NCI-H146 treated with DMSO at 0.1 percent for 48 hours (cell line): ENCODE measurements around the gene RAB40C.
A peak's percentile ranks its signal among the peaks of the same experiment; 100 is the strongest.

Experiments
- DNase-seq: peaks from one replicate; lab custom pipeline; 2025; ENCODE audit not compliant: unreplicated experiment; lab: John Stamatoyannopoulos, UW

The RAB40C gene

DNA sequence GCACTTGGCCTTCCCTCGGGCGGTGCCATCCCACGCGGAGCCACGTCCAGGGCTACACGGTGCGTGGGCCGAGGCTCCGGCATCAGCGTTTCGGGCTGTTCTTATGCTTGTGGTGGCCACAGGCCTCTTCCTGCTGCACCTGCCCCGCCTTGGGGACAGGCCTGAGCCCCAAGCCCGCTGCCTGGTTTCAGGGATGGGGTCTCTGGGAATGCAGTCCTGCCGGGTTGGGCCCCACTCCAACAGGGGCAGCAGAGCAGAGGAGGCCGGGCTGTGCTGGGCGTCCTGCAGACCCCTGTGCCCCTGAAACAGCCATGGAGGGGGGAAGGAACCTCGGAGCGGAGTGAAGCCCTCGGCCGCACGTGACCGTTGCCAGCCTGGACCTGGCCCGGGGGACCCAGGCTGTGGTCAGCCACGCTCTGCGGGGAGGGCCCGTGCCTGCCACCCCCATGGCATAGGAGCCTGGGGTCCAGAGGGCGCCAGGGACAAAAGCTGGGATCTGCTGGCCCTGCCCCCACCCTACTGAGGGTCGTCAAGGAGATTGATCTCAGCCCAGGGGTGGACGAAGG, 40.5 kb downstream of the RAB40C start:
- no peak for DNase-seq

GRCh38 chr16:630815-631405, 41.0 kb downstream of the RAB40C start, which contains the start of gene WFIKKN1:
TSS of gene WFIKKN1 (plus strand) at chr16:630985. CDS start at chr16:631254, 269 bp downstream.
- peak; percentile 8 for DNase-seq

GRCh38 chr16:631808-632358, 42.0 kb downstream of the RAB40C start:
- no peak for DNase-seq

GRCh38 chr16:632486-633335, 42.8 kb downstream of the RAB40C start:
- DNase-seq = no peak

DNA sequence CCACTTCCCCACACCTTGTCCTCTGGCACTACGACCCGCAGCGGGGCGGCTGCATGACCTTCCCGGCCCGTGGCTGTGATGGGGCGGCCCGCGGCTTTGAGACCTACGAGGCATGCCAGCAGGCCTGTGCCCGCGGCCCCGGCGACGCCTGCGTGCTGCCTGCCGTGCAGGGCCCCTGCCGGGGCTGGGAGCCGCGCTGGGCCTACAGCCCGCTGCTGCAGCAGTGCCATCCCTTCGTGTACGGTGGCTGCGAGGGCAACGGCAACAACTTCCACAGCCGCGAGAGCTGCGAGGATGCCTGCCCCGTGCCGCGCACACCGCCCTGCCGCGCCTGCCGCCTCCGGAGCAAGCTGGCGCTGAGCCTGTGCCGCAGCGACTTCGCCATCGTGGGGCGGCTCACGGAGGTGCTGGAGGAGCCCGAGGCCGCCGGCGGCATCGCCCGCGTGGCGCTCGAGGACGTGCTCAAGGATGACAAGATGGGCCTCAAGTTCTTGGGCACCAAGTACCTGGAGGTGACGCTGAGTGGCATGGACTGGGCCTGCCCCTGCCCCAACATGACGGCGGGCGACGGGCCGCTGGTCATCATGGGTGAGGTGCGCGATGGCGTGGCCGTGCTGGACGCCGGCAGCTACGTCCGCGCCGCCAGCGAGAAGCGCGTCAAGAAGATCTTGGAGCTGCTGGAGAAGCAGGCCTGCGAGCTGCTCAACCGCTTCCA, 43.6 kb downstream of the RAB40C start:
- DNase-seq = no peak

GRCh38 chr16:634051-634670, 44.3 kb downstream of the RAB40C start:
- no peak for DNase-seq

DNA sequence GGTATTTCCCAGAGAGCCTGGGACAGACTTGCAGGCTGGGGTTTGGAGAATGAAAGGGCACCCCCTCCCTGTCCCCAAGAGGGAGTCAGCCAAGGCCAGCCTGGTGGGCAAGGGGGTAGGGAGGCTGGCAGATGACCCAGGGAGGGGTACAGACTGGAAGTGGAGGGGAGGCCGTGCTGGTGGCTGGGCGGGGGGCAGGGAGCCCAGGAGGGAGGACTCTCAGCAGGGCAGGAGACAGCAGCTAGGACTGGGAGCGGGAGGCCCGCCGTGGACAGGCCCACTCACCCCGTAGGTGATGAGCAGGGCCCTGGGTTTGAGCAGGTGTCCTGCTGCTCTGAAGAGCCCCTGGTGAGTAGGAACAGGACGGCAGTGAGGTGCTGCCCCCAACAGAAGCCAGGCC, 45.1 kb downstream of the RAB40C start:
- no peak for DNase-seq

DNA sequence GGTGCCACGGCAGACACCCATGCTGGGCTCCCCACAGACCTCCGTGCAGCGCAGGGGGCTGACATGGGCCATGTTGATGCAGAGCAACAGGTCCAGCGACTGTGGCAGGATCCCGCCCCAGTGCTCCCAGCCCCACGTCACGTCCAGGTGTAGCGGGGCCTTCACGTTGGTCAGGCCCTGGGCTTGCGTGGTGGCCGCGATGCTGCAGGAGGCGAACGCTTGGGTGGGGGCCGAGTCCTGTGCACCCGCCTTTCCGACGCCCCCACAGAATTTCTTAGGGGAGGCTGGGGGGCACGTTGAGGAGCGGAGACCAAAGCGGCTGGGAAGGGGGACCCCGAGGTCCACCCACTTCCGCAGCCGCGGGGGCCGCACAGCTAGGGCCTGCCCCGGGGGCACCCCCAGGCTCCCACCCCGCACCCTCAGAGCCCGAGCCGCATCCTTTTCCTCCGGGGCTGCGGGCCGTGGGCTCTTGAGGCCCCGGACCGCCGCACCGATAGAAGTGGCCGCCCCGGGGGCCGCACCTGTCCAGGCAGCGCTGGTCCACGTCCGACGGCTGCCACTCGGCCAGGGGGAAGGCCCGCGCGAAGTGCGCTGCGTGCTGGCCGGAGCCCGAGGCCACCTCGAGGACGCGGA, 45.8 kb downstream of the RAB40C start:
- no peak for DNase-seq

GRCh38 chr16:636206-637080, 46.6 kb downstream of the RAB40C start, which contains the start of gene METTL26:
TSS of gene METTL26 (minus strand) at chr16:636305. CDS start at chr16:636290, 15 bp downstream.
- DNase-seq = peak; percentile 93

- peak; percentile 82 for DNase-seq
Observed at GRCh38 chr16:637081-638018, 47.5 kb downstream of the RAB40C start.

- DNase-seq = no peak
Observed at GRCh38 chr16:638034-638543, 48.2 kb downstream of the RAB40C start.

DNA sequence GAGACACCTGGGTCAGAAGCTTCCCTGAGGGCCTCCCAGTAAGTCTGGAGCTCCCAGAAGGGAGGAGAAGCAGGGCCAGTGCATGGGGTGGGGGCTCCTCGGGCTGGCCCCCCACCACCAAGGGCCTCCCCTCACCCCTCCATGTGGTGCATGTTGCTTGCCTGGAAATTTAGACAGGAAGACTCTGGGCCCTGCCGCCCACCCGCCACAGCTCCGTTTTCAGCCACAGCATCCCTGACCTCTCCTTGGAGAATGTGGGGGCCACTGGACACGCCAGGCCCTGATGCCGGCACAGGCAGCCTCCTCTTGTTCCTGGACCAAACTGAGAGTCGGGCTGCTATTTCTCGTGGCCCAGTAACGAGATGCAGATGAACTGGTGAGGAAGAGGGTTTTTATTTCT, 49.0 kb downstream of the RAB40C start:
- DNase-seq = no peak

DNA sequence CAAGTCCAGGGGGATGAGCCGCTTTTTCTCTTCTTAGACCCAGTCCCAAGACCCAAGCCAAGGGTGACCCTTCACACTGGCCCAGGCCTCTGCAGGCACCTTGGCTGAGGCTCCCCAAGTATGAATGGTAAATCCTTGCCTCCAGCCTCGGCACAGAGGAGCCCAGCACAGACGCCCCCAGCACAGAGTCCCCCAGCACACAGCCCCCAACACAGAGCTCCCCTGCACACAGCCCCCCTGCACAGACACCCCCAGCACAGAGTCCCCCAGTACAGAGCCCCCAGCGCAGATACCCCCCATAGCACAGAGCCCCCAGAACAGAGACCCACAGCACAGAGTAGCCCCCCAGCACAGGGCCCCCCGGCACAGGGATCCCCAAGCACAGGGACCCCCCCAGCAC, 50.7 kb downstream of the RAB40C start:
- no peak for DNase-seq

DNA sequence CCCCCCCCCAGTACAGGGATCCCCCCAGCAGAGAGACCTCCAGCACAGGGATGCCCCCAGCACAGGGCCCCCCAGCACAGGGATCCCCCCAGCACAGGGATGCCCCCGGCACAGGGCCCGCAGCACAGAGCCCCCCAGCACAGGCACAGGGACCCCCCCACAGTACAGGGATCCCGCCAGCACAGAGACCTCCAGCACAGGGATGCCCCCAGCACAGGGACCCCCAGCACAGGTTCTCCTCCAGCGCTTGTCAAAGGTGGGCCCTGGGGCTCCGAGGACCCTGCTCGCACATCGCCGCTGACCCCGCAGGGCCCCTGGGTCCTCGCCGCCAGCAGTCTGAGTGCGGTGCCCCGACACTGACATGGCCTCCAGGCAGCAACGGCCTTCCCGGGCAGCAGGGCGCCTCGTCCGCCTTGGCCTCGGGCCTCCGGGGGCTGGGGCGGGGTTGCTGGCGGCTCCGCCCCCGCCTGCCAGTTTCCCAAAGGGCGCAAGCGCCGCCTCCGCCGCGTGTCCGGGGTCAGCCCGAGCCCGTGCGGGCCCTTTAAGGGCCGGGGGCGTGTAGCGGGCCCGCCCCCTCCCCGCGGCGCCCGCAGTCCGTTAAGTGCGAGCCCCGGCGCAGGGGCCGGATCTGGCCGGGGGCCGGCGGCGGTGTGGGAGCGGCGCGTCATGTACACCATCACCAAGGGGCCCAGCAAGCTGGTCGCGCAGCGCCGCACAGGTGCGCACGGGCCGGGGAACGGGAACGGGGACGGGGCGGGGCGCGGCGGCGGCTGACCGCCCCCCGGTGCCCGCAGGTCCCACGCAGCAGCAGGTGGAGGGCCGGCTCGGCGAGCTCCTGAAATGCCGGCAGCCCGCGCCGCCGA, 51.7 kb downstream of the RAB40C start, which contains the start of gene MCRIP2:
MCRIP2 (plus strand) TSS at position 503 of the 863 bp plus-strand sequence; CDS start at position 667, 164 bp downstream.
- DNase-seq = peak; percentile 68

DNA sequence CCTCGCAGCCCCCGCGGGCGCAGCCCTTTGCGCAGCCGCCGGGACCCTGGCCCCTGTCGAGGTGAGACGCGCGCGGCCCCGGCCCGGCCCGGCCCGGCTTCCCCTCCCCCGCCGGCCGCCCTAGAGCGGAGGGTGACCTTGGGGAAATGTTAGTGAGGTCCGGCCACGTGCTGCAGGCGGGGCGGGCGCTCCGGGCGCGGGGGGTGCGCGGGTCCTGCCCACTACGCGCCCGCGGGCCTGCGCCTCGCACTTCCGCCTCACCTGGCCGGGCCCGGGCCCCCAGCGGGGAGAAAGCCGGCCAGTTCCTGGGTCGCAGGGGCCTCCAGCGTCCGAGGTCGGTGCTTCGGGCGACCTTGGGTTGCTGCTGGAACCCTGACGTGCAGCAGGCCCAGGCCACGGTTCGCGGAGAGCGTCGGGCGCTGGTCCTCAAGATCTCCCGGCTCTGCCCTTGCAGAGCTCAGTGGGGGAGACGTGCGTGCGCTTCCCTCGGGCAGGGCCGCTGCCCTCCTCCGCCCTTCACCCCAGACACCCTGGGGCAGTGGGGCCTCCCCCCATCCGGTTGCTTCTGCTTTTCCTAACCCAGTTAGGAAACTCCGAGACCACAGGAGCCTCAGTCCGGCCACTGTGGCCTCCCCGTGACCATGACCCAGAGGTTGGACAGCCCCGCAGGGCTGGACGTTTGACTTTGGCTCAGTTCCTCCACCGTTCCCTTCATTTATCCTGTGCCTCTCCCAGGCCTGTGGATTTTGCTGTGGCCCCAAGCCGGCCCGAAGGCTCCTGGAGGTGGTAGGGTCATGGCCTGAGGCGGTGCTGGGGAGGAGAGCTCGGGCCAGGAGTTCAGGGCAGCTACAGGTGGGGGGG, 52.6 kb downstream of the RAB40C start:
- peak; percentile 14 for DNase-seq

DNA sequence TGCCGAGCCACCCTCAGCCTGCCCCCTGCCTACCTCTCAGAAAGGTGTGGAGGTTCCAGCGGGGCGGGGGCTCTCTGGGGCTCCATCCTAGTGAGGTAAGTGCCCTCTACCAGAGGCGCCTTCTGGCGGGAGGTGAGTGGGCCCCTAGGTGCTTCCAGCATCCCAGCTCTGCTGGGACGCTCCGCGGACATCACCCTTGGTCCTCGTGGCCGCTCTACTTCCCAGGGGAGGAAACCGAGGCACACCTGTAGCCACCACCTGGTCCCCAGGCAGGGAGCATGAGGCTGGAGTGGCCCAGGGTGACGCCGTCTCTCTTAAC, 53.1 kb downstream of the RAB40C start:
- DNase-seq = no peak
